GM18517 (cell line): Measurements from ENCODE around the gene MAPK9.
"Not testable (repeated sequence)": the region's sequence is repeated elsewhere in the genome, so short reads cannot be mapped to it uniquely, and the experiment has no call there.

Experiments used
- ATAC-seq: cut with Tn5 transposase; IDR thresholded peaks from one replicate; pipeline ENCODE4 v1.9.1; 2021; ENCODE audit warnings: mild to moderate bottlenecking, moderate library complexity; ENCODE audit not compliant: unreplicated experiment

Gene MAPK9

GRCh38 chr5:180235846-180236245 is 56.0 kb downstream of the MAPK9 start:
- ATAC-seq = no peak

GRCh38 chr5:180235077-180235476 is 56.8 kb downstream of the MAPK9 start:
- no peak for ATAC-seq

GRCh38 chr5:180234271-180234670 is 57.6 kb downstream of the MAPK9 start:
- ATAC-seq = no peak

GRCh38 chr5:180233729-180234128 is 58.2 kb downstream of the MAPK9 start:
- no peak for ATAC-seq

GRCh38 chr5:180230017-180230416 is 61.9 kb downstream of the MAPK9 start:
- ATAC-seq = no peak

- no peak for ATAC-seq
Observed at GRCh38 chr5:180222056-180222455, 69.8 kb downstream of the MAPK9 start.

- ATAC-seq = no peak
Observed at GRCh38 chr5:180217797-180218196, 74.1 kb downstream of the MAPK9 start.

- ATAC-seq = no peak
Observed at GRCh38 chr5:180216646-180217171, 75.2 kb downstream of the MAPK9 start.

- ATAC-seq = no peak
Observed at GRCh38 chr5:180215783-180216630, 75.9 kb downstream of the MAPK9 start.

GRCh38 chr5:180214870-180215770 is 76.8 kb downstream of the MAPK9 start:
- no peak for ATAC-seq

GRCh38 chr5:180213657-180214207 is 78.2 kb downstream of the MAPK9 start:
- no peak for ATAC-seq

- no peak for ATAC-seq
Observed at GRCh38 chr5:180213256-180213600, 78.7 kb downstream of the MAPK9 start.

- ATAC-seq = no peak
Observed at GRCh38 chr5:180212363-180213255, 79.3 kb downstream of the MAPK9 start.

GRCh38 chr5:180211761-180212035 is 80.2 kb downstream of the MAPK9 start:
- ATAC-seq = no peak

- ATAC-seq = no peak
Observed at GRCh38 chr5:180210961-180211760, 80.7 kb downstream of the MAPK9 start.

- ATAC-seq = not testable (repeated sequence)
Observed at GRCh38 chr5:180210077-180210476, 81.8 kb downstream of the MAPK9 start.

- no peak for ATAC-seq
Observed at GRCh38 chr5:180209137-180209581, 82.7 kb downstream of the MAPK9 start, which contains the start of gene RASGEF1C. Gene RASGEF1C (minus strand): TSS chr5:180209211. CDS start chr5:180138052, 71,159 bp downstream.

GRCh38 chr5:180208435-180209081 is 83.3 kb downstream of the MAPK9 start:
- no peak for ATAC-seq

GRCh38 chr5:180208038-180208434 is 83.8 kb downstream of the MAPK9 start:
- ATAC-seq = no peak
